ENCODE results near the gene RXFP2. TPM values are rescaled to one million over a fixed set of nuclear protein-coding genes. Genes with fewer than 3 reads are reported as not detected.

RXFP2 gene
- total and polyA plus RNA-seq, 9 of the 15 experiments (the other 6 are each of a cell fraction or from before 2014, with no cell fraction given) = not detected

DNA sequence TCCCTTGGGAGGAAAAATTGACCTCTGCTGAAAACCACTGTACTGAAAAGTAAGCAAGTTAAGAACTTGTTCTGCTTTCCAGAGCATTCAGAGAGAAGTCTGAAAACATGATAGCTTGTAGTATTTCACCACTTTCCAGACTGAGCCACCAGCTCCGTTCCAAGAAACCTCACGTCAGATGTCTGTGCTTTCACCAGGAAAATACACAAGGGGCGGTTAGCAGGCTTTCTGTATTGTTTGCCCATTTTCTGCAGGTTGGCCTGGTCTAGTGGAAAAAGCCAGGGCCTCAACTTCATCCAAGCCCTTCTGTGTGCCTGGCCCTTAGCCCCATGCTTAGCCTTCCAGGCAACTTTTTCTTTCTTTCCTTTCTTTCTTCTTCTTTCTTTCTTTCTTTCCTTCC, 36.4 kb downstream of the RXFP2 start:
- ATAC-seq (no peak), DNase-seq (ENCODE audit: extremely low read depth in 1 of 4, low spot score in 3 of 4) (no peak), FAIRE-seq (no peak)
- H3K9me1 ChIP-seq (ENCODE audit: control insufficient read depth, insufficient read depth, low read length) = no peaks in the 10 kb centered on the region
- H3K27me3 ChIP-seq (ENCODE audit: control insufficient read depth in 2 of 2, insufficient read depth in 2 of 2, low read length in 2 of 2) = peaks cover 0 to 1% of the 10 kb centered on the region in 2 experiments; a peak in 1 of 5 replicates
- no peak overlapping the region for H3K4me3 ChIP-seq
- in situ Hi-C loops (cut with MboI) (no loop called here), intact Hi-C loops (cut with micrococcal nuclease) (no loop called here)
- CTCF ChIA-PET (ENCODE audit: low intra/inter-chr PET ratio) = no interaction called here
- no peaks in the 10 kb centered on the region for H3K36me3 ChIP-seq (ENCODE audit: control insufficient read depth, insufficient read depth, low read length)
- H2AFZ ChIP-seq (ENCODE audit: low read depth, low read length) = no peak overlapping the region
- no peaks in the 10 kb centered on the region for H3K9me3 ChIP-seq (replicated peaks; ENCODE audit: control insufficient read depth, insufficient read depth, low read depth, low read length)
- no peak overlapping the region for H3K9ac ChIP-seq (ENCODE audit: insufficient read depth in 1 of 2, low read depth in 2 of 2, low read length in 2 of 2)
- TF ChIP-seq ELF4 (CRISPR knock-in tag; IDR thresholded peaks at IDR 0.05) = no peak
- TF ChIP-seq TCF7 (IDR thresholded peaks at IDR 0.05; ENCODE audit: borderline replicate concordance) = no peak
- TF ChIP-seq LCOR (CRISPR knock-in tag; IDR thresholded peaks at IDR 0.05) = no peak
- no peak for TF ChIP-seq CREBBP (IDR thresholded peaks at IDR 0.05; ENCODE audit: low read depth, low read length)
- TF ChIP-seq ZNF24 (IDR thresholded peaks at IDR 0.05) = no peak
- no peak for TF ChIP-seq ADNP (tag; IDR thresholded peaks at IDR 0.05)
- no peak for TF ChIP-seq CHD4 (IDR thresholded peaks at IDR 0.05; ENCODE audit: insufficient read depth, insufficient replicate concordance, low read depth, low read length, poor library complexity, severe bottlenecking)
- no peak for TF ChIP-seq JUND (IDR thresholded peaks at IDR 0.05; ENCODE audit: borderline replicate concordance, low read depth, low read length)
- no peak for TF ChIP-seq JUND (tag; IDR thresholded peaks at IDR 0.05; ENCODE audit: borderline replicate concordance, low read depth, low read length)
- TF ChIP-seq ZFPM2 (CRISPR knock-in tag; IDR thresholded peaks at IDR 0.05) = no peak
- TF ChIP-seq ZNF436 (CRISPR knock-in tag; IDR thresholded peaks at IDR 0.05) = no peak
- TF ChIP-seq MYNN (IDR thresholded peaks at IDR 0.05) = no peak
- TF ChIP-seq MYNN (CRISPR knock-in tag; IDR thresholded peaks at IDR 0.05) = no peak
- TF ChIP-seq SMAD2 (IDR thresholded peaks at IDR 0.05; ENCODE audit: low read depth, low read length) = no peak
- TF ChIP-seq, protein P1, sequence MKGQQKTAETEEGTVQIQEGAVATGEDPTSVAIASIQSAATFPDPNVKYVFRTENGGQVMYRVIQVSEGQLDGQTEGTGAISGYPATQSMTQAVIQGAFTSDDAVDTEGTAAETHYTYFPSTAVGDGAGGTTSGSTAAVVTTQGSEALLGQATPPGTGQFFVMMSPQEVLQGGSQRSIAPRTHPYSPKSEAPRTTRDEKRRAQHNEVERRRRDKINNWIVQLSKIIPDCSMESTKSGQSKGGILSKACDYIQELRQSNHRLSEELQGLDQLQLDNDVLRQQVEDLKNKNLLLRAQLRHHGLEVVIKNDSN (CRISPR knock-in tag; IDR thresholded peaks at IDR 0.05) = no peak
- H3K4me1 ChIP-seq (replicated peaks in 1 of 2; ENCODE audit: control insufficient read depth in 2 of 2, insufficient read depth in 2 of 2, low read length in 2 of 2) = no peaks in the 10 kb centered on the region
- H3K27ac ChIP-seq (ENCODE audit: extremely low read depth, low read depth, low read length) = no peak overlapping the region
- POLR2A ChIA-PET = no interaction called here
- 0% methylated on average over 2 of the region's 3 CpGs for WGBS (ENCODE audit: insufficient coverage, low coverage, missing lambda C conversion rate)
- no peaks in the 10 kb centered on the region for H4K20me1 ChIP-seq (replicated peaks; ENCODE audit: control insufficient read depth, insufficient read depth, low read length)
- no peak overlapping the region for H3K4me2 ChIP-seq (ENCODE audit: insufficient read depth, low read length)
- H3K79me2 ChIP-seq (ENCODE audit: control insufficient read depth, insufficient read depth, low read length) = no peaks in the 10 kb centered on the region
- BruUV-seq (replicated peaks) = no TSS peak

All from K562 (cell line).